Hematopoietic multipotent progenitor cell treated with erythropoietin and hydrocortisone succinate and interleukin-3 and kit ligand, for 15 days (in vitro differentiated cells): ENCODE results near the gene BACE1.
"Not testable (repeated sequence)": the region's sequence is repeated elsewhere in the genome, so short reads cannot be mapped to it uniquely, and the experiment has no call there.

Experiments
- DNase-seq: peaks from one replicate; pipeline ENCODE4 v3.0.0-alpha.2; 2015; ENCODE audit warnings: low spot score

The BACE1 gene

GRCh38 chr11:117316197-117316961 lies at the start of gene BACE1:
Gene BACE1 (minus strand): TSS chr11:117316256. CDS start chr11:117315795, 461 bp downstream.
- DNase-seq: no peak

GRCh38 chr11:117361432-117361831 lies 45.4 kb upstream of the BACE1 start:
- no peak for DNase-seq

GRCh38 chr11:117356126-117356890 lies 40.3 kb upstream of the BACE1 start:
- no peak for DNase-seq

- no peak for DNase-seq
These were observed 38.5 kb upstream of the BACE1 start for GRCh38 chr11:117354550-117354949.

- no peak for DNase-seq
These were observed 29.0 kb upstream of the BACE1 start for GRCh38 chr11:117345039-117345438.

GRCh38 chr11:117337076-117337475 lies 21.0 kb upstream of the BACE1 start:
- DNase-seq: no peak

- DNase-seq: no peak
These were observed 19.3 kb upstream of the BACE1 start for GRCh38 chr11:117335399-117335798.

GRCh38 chr11:117334896-117335295 lies 18.8 kb upstream of the BACE1 start:
- no peak for DNase-seq

GRCh38 chr11:117333917-117334316 lies 17.9 kb upstream of the BACE1 start:
- DNase-seq: no peak

- DNase-seq: no peak
These were observed 16.8 kb upstream of the BACE1 start for GRCh38 chr11:117332843-117333242.

GRCh38 chr11:117328375-117329010 lies 12.4 kb upstream of the BACE1 start:
- peak; percentile 49 for DNase-seq

- peak; percentile 96 for DNase-seq
These were observed 11.7 kb upstream of the BACE1 start, which contains the start of gene CEP164 for GRCh38 chr11:117327567-117328374. Gene CEP164 (plus strand): TSS chr11:117327854. CDS start chr11:117338587, 10,733 bp downstream.

GRCh38 chr11:117327255-117327566 lies 11.2 kb upstream of the BACE1 start:
- not testable (repeated sequence) for DNase-seq

GRCh38 chr11:117319214-117319840 lies 3.3 kb upstream of the BACE1 start:
- no peak for DNase-seq

GRCh38 chr11:117318738-117319137 lies 2.7 kb upstream of the BACE1 start:
- no peak for DNase-seq

GRCh38 chr11:117315285-117316196 lies 515 bp downstream of the BACE1 start:
- no peak for DNase-seq

GRCh38 chr11:117314840-117315239 lies 1.2 kb downstream of the BACE1 start:
- no peak for DNase-seq

GRCh38 chr11:117313828-117314768 lies 2.0 kb downstream of the BACE1 start:
- DNase-seq: no peak

- no peak for DNase-seq
These were observed 3.0 kb downstream of the BACE1 start for GRCh38 chr11:117313091-117313490.
